Measurements from ENCODE around the gene AQP5. TPM values are rescaled to one million over a fixed set of nuclear protein-coding genes. Genes with fewer than 3 reads are reported as not detected.

The AQP5 gene
- total and polyA plus RNA-seq, 2 donors, result 0.32 to 1.4 TPM

DNA sequence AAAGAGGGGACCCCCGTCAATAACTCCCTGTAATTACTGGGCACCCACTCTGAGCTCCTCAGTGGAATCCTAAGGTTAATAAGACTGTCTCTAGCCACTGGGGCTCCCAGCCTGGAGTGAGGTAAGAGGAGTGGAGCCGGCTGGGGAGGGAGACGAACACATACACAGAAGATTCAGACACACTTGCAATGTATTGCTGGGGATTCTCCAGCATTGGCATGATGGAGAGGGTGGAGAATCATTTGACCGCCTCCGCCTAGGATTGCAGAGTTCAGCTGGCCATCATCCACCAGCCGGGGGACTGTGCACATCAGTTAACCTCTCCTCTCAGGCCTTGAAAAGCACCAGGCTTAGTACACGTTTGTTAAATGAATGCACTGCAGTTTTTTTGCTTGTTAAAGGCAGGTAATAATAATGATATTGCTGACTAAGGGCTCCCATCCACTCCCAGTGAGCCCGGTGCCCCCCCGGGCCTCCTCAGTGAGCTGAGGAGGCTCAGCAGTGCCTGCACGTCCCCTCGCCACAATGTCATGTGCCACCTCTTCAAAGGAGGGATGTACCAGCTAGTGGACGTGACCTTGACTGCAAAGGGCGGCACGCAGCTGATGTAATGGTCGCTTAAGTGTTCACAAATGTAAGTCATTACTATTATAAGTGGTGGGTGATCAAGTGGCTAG lies 37.7 kb upstream of the AQP5 start:
- DNase-seq (ENCODE audit: extremely low spot score), result no peak
- 80% methylated on average over 15 of the region's 15 CpGs for WGBS
- no peak overlapping the region for H3K27ac ChIP-seq (ENCODE audit: low read depth)
- H3K4me3 ChIP-seq (ENCODE audit: low read depth, low read length), result no peak overlapping the region
- no peaks in the 10 kb centered on the region for H3K36me3 ChIP-seq (ENCODE audit: insufficient read depth)
- H3K4me1 ChIP-seq (ENCODE audit: insufficient read depth), result no peaks in the 10 kb centered on the region

DNA sequence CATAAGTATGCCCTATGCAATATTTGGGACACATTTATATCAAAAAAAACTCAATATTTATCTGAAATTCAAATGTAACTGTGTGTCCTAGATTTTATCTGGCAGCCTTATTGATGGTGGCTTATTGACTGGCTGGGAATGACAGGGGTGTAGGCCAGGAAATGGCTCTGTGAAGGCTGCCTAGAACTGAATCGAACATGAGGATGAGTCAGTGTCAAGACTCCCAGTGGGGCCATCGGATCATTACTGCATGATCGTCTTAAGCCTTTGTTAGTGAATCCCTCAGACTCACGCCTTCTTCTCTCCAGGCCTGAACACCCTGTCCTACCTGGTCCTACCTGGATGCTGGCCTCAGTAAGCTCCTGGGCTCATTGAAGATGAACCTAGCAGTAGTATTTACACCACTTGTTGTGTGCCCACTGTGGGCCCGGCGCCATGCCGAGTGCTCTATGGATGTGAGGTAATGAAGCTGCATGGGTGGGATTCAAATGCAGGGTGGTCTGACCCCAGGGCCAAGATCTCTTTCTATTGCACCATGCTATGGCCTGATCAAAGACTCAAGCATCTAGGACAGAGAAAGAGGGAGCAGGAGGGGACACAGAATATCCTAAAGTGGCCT lies 36.9 kb upstream of the AQP5 start:
- H3K27ac ChIP-seq (ENCODE audit: low read depth), result no peak overlapping the region
- 80% methylated on average over 7 of the region's 7 CpGs for WGBS
- no peak for DNase-seq (ENCODE audit: extremely low spot score)
- no peaks in the 10 kb centered on the region for H3K36me3 ChIP-seq (ENCODE audit: insufficient read depth)
- no peak overlapping the region for H3K4me3 ChIP-seq (ENCODE audit: low read depth, low read length)
- H3K4me1 ChIP-seq (ENCODE audit: insufficient read depth), result no peaks in the 10 kb centered on the region

DNA sequence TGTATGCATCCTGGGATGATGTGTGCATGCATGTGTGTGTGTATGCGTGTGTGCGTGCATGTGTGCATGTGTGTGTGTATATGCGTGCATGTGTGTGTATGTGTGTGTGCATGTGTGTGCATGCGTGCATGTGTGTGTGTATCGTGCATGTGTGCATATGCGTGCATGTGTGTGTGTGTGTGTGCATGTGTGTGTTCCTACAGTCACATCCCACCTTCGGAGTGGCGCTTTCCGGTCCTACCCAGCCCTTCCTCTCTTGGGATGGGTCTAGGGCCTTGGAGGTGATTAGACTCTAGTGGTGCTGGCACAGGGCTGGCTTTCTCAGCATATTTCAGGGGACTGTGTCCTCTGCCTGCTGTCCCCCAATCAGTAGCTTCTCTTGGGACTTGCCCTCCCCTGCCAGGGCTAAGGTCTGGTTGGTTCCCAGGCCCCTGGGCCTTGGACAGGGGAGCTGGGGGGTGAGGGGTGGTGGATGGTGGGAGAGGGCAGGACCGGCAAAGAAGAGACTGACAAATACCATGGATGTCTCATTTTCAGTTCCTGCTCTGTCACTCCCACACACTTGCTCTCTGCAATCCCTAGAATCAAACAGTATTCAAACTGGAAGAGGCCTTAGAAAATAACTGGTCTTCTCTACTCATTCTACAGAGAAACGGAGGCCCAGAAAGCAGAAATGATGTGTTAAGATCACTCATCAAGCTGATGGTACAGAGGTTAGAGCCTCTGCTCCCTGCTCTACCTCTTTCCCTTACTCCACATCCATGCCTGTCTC lies 36.1 kb upstream of the AQP5 start:
- Histone ChIP-seq H3K4me1 (ENCODE audit: insufficient read depth) (no peaks in the 10 kb centered on the region), H3K27ac (ENCODE audit: low read depth) (no peak overlapping the region), H3K36me3 (ENCODE audit: insufficient read depth) (no peaks in the 10 kb centered on the region), H3K4me3 (ENCODE audit: low read depth, low read length) (no peak overlapping the region)
- DNase-seq (ENCODE audit: extremely low spot score), result no peak
- 84% methylated on average over 11 of the region's 11 CpGs for WGBS

DNA sequence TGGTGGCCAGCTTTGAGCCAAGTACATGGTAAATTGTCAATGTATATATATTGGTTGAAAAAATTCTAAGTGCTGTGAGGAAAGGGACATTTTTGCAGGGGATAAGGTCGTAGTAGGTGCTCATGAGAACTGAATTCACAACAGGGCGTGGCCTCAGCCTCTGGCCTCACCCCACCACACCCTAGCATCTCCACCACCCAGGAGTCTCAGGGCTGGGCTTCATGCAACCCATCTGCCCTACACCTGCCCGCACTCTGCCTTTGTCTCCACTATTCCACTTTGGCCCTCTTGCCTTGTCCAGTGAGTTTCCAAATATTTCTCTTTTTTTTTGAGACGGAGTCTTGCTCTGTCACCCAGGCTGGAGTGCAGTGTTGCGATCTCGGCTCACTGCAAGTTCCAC lies 33.2 kb upstream of the AQP5 start:
- no peak overlapping the region for H3K4me3 ChIP-seq (ENCODE audit: low read depth, low read length)
- no peaks in the 10 kb centered on the region for H3K4me1 ChIP-seq (ENCODE audit: insufficient read depth)
- H3K27ac ChIP-seq (ENCODE audit: low read depth), result no peak overlapping the region
- WGBS, result 91% methylated on average over 6 of the region's 6 CpGs
- no peaks in the 10 kb centered on the region for H3K36me3 ChIP-seq (ENCODE audit: insufficient read depth)
- DNase-seq (ENCODE audit: extremely low spot score), result no peak

DNA sequence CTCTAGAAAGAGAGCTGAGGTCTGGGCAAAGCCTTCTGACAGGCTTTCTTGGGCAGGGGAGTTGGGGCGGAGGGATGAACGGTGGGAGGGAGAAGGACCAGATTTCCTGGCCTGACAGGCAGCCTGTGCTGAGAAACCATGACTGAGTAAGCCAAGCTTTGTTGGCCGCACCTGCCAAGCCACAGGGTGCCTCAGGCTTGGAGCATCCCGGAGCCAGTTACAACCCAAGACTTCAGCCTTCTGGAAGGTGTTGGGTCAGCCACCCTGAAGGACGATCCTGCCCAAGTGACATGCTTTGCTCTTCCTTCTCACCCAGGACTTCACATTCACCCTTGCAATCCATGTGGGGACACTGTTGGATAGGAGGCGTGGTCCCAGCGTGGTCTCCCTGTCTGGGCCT lies 32.1 kb upstream of the AQP5 start:
- no peak overlapping the region for H3K4me3 ChIP-seq (ENCODE audit: low read depth, low read length)
- H3K27ac ChIP-seq (ENCODE audit: low read depth), result no peak overlapping the region
- DNase-seq (ENCODE audit: extremely low spot score), result no peak
- 83% methylated on average over 7 of the region's 7 CpGs for WGBS
- H3K36me3 ChIP-seq (ENCODE audit: insufficient read depth), result no peaks in the 10 kb centered on the region
- no peaks in the 10 kb centered on the region for H3K4me1 ChIP-seq (ENCODE audit: insufficient read depth)

DNA sequence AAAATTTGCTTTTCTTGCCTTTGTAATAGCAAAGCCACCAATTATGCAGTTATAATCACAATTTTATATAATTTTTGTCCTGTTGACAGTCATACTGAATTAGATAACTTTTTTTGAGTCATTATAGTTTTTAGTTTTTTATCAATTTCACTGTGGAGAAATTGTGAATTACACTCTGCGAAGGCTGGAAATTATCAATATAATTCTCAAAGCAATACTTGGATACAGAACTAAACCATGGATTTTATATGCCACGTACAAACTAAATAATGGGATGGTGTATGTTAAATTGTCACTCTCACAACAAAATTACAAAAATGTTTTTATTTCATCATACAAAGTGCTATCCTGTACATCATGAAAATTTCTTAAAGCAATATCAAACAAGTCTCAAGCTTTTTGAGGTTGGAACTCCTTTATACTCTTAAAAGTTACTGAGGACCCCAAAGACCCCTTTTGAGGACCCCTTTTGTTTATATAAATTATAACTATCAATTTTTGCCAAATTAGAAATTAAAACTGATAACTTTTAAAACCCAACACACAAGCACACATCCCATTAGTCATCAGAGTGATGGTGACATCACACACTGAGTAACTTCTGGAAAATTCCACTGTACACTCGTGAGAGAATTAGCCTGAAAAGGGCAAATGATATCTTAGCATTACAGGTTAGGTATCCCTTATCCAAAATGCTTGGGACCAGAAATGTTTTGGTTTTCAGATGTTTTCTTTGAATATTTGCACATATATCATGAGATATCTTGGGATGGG lies 31.0 kb upstream of the AQP5 start:
- no peak for DNase-seq (ENCODE audit: extremely low spot score)
- no peak overlapping the region for H3K4me3 ChIP-seq (ENCODE audit: low read depth, low read length)
- no peaks in the 10 kb centered on the region for H3K36me3 ChIP-seq (ENCODE audit: insufficient read depth)
- 67% methylated on average over 3 of the region's 3 CpGs for WGBS
- H3K4me1 ChIP-seq (ENCODE audit: insufficient read depth), result no peaks in the 10 kb centered on the region
- H3K27ac ChIP-seq (ENCODE audit: low read depth), result no peak overlapping the region

DNA sequence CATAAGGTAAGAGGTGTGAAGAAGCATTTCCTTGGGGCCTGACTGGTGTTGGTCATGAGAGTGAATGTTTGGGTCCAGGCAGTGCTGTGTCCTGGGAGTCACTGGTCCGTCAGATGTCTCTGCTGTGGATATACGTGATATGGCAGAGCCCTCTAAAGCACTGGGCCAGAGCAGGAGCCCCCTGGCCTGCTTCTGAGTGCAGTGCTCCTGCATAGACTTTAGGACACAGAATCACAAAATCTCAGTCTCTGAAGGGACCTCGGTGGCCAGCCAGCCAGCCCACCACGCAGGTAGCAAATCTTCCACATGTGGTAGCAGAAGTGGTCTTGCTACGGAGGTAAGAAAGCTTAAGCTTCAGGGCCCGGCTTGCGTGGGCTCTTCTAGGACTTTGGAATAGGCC lies 29.6 kb upstream of the AQP5 start:
- no peaks in the 10 kb centered on the region for H3K4me1 ChIP-seq (ENCODE audit: insufficient read depth)
- no peaks in the 10 kb centered on the region for H3K36me3 ChIP-seq (ENCODE audit: insufficient read depth)
- no peak overlapping the region for H3K27ac ChIP-seq (ENCODE audit: low read depth)
- WGBS, result 68% methylated on average over 7 of the region's 7 CpGs
- H3K4me3 ChIP-seq (ENCODE audit: low read depth, low read length), result no peak overlapping the region
- no peak for DNase-seq (ENCODE audit: extremely low spot score)

DNA sequence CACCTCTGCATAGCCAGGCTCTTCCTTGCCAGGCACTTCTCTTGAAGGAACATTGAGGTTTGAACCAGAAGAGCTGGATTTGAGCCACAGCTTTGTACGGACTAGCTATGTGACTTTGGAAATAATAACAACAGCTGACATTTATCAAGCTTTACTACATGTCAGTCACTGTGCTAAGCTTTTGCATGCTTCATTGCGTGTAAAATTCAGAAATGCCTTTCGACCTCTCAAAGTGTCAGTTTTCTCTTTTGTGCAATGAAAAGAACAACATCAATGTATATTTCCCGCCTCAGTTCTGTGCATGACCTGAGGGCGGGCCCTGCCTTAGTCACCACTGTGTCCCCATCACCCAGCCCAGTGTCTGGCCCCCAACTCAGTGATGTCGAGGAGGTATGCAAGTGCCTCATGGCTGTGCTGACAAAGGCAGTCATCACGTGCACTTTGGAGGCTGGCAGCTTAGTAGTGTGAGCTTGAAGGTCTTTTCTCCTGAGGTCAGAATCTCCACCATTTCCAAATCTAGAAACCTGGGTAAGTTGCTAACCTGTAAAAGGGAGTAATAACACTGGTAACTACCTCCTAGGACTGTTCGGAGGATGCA lies 29.0 kb upstream of the AQP5 start:
- 84% methylated on average over 8 of the region's 8 CpGs for WGBS
- no peak overlapping the region for H3K4me3 ChIP-seq (ENCODE audit: low read depth, low read length)
- no peaks in the 10 kb centered on the region for H3K36me3 ChIP-seq (ENCODE audit: insufficient read depth)
- H3K27ac ChIP-seq (ENCODE audit: low read depth), result no peak overlapping the region
- no peak for DNase-seq (ENCODE audit: extremely low spot score)
- no peaks in the 10 kb centered on the region for H3K4me1 ChIP-seq (ENCODE audit: insufficient read depth)

DNA sequence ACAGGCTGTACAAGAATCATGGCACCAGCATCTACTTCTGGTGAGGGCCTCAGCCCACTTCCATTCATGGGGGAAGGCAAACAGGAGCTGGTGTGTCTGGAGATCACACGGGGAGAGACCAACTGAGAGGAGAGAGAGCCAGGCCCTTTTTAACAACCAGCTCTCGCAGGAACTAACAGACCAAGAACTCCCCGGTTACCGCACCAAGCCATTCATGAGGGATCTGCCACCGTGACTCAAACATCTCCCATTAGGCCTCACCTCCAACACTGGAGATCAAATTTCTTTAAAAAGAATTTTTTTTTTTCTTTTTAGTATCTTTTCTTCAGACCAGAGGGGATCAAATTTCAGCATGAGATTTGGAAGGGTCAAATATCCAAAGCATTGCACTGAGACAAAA lies 27.9 kb upstream of the AQP5 start:
- WGBS, result 66% methylated on average over 5 of the region's 5 CpGs

DNA sequence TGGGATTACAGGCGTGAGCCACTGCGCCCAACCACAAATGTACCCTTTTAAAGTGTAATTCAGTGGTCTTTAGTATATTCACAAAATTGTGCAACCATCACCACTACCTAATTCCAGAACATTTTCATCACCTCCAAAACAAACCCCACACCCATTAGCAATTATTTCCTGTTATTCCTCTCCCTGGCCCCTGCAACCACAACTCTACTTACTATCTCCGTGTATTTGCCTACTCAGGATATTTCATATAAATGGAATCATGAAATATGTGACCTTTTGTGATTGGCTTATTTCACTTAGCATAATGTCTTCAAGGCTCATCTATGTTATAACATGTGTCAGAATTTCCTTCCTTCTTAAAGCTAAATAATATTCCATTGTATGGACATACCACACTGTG lies 27.2 kb upstream of the AQP5 start:
- 91% methylated on average over 3 of the region's 3 CpGs for WGBS
- Histone ChIP-seq H3K36me3 (ENCODE audit: insufficient read depth) (no peaks in the 10 kb centered on the region), H3K4me3 (ENCODE audit: low read depth, low read length) (no peak overlapping the region), H3K27ac (ENCODE audit: low read depth) (no peak overlapping the region), H3K4me1 (ENCODE audit: insufficient read depth) (no peaks in the 10 kb centered on the region)
- DNase-seq (ENCODE audit: extremely low spot score), result no peak

More for the DNA sequence above, 27.9 kb upstream of the AQP5 start:
- DNase-seq (ENCODE audit: extremely low spot score), result no peak
- Histone ChIP-seq H3K36me3 (ENCODE audit: insufficient read depth) (no peaks in the 10 kb centered on the region), H3K4me1 (ENCODE audit: insufficient read depth) (no peaks in the 10 kb centered on the region), H3K4me3 (ENCODE audit: low read depth, low read length) (no peak overlapping the region), H3K27ac (ENCODE audit: low read depth) (no peak overlapping the region)

DNA sequence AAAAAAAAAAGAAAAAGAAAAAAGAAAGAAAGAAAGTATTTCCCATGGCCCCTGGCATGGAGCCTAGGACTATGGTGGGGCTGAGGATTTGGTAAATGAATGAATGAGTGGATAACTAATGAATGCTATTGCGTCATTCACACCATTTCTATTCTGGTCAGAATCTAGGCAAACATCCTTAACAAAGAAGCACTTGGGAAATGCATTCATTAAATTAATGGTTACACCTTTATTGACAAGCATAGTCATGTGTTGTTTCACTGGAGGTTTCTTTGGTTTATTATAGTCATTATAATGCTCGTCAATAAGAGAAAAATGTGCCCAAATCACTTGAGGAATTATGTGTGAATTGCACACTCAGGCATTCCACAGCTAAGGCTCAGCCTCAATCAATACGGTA lies 24.7 kb upstream of the AQP5 start:
- Histone ChIP-seq H3K36me3 (ENCODE audit: insufficient read depth) (no peaks in the 10 kb centered on the region), H3K27ac (ENCODE audit: low read depth) (no peak overlapping the region), H3K4me1 (ENCODE audit: insufficient read depth) (no peaks in the 10 kb centered on the region), H3K4me3 (ENCODE audit: low read depth, low read length) (no peak overlapping the region)
- DNase-seq (ENCODE audit: extremely low spot score), result no peak
- 88% methylated on average over 3 of the region's 3 CpGs for WGBS

DNA sequence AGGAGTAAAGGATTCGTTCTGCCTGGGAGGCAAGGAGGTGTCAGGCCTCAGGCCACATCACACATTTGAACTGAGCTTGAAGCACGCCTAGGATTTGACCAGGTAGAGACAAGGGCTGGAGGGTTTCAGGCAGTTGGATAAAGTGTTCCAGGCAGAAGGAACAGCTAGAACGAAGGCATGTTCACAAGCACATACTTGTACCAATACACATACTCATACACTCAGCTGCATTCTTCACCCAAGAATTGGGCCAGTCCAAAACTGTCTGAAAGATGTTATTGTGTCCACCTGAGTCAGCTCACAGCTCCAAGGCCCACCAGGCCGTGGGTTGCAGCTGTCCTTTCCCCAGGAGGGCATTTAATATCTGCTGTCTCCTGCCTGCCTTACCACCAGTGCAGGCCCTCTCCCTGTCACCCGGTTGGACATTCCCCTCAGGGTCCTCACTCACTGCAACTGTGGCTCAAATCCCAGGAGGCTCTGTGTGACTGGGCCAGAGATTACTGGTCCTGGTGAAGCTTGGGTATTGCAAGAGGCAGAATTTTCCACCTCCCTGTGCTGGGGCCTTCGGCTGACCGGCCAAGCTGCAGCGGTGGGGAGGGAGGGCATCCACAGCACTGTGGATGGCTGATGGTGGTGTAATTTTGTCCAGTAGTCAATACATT lies 23.9 kb upstream of the AQP5 start:
- no peak overlapping the region for H3K27ac ChIP-seq (ENCODE audit: low read depth)
- H3K36me3 ChIP-seq (ENCODE audit: insufficient read depth), result no peaks in the 10 kb centered on the region
- no peaks in the 10 kb centered on the region for H3K4me1 ChIP-seq (ENCODE audit: insufficient read depth)
- WGBS, result 78% methylated on average over 8 of the region's 8 CpGs
- DNase-seq (ENCODE audit: extremely low spot score), result no peak
- no peak overlapping the region for H3K4me3 ChIP-seq (ENCODE audit: low read depth, low read length)

DNA sequence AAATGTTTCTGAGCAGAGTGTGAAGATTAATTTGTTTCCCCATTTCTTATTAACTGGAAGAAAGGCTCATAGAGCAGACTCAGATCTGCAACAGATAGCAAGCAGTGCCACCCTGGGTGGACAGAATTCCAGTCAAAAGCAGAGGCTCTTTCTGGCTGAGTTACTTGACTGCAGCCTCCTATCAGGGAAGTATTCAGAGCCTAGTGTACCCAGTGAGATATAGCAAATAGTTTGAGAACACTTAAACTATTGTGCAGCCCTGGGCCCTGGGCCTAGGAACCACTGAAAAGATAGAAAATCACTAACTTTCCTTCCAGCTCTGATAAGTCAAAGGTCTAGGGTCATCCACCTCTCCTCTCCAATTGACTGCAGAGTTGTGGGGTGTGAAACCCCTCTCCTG lies 22.4 kb upstream of the AQP5 start:
- no peak overlapping the region for H3K27ac ChIP-seq (ENCODE audit: low read depth)
- H3K36me3 ChIP-seq (ENCODE audit: insufficient read depth), result no peaks in the 10 kb centered on the region
- H3K4me1 ChIP-seq (ENCODE audit: insufficient read depth), result no peaks in the 10 kb centered on the region
- no peak overlapping the region for H3K4me3 ChIP-seq (ENCODE audit: low read depth, low read length)
- no peak for DNase-seq (ENCODE audit: extremely low spot score)

Measured in urinary bladder (tissue), 4 donors.